C4-2B (cell line): ENCODE measurements around the gene AXIN1.

Source experiments
- H3K27ac ChIP-seq: fragments of 450-650 bp; 2 replicates; pipeline ENCODE4 v1.5.1; 2017
- CTCF ChIP-seq: fragments of 450-650 bp; conservative IDR thresholded peaks from 2 replicates; pipeline ENCODE4 v1.5.1; 2017; ENCODE audit warnings: mild to moderate bottlenecking
- ZFX ChIP-seq: fragments of 450-650 bp; IDR thresholded peaks from 2 replicates; pipeline ENCODE4 v1.6.1; 2017

The AXIN1 gene

GRCh38 chr16:266258-267164 lies 86.0 kb downstream of the AXIN1 start:
- TF ChIP-seq CTCF (no peak), ZFX (no peak)
- H3K27ac ChIP-seq = no peak overlapping the region

- H3K27ac ChIP-seq = no peak overlapping the region
- TF ChIP-seq CTCF (no peak), ZFX (no peak)
Observed at GRCh38 chr16:265711-266110, 86.8 kb downstream of the AXIN1 start.

GRCh38 chr16:265002-265529 lies 87.5 kb downstream of the AXIN1 start:
- no peak overlapping the region for H3K27ac ChIP-seq
- TF ChIP-seq CTCF (no peak), ZFX (no peak)

- H3K27ac ChIP-seq = no peak overlapping the region
- no peak for TF ChIP-seq CTCF
- no peak for TF ChIP-seq ZFX
Observed at GRCh38 chr16:264440-264951, 88.0 kb downstream of the AXIN1 start.

GRCh38 chr16:263944-264343 lies 88.6 kb downstream of the AXIN1 start:
- H3K27ac ChIP-seq = no peak overlapping the region
- TF ChIP-seq CTCF (no peak), ZFX (no peak)

GRCh38 chr16:263182-263774 lies 89.2 kb downstream of the AXIN1 start:
- TF ChIP-seq ZFX (no peak), CTCF (no peak)
- H3K27ac ChIP-seq = no peak overlapping the region

- TF ChIP-seq ZFX = no peak
- TF ChIP-seq CTCF = no peak
- H3K27ac ChIP-seq = no peak overlapping the region
Observed at GRCh38 chr16:262121-262745, 90.3 kb downstream of the AXIN1 start.
